ENCODE measurements around the gene MAP1A. TPM values are rescaled to one million over a fixed set of nuclear protein-coding genes. Genes with fewer than 3 reads are reported as not detected.
"Not testable (repeated sequence)": the region's sequence is repeated elsewhere in the genome, so short reads cannot be mapped to it uniquely, and the experiment has no call there.

The MAP1A gene
- polyA plus RNA-seq, 3 donors from 2014 or later = 0.04 to 0.07 TPM; not detected in 1

GRCh38 chr15:43562753-43563152 is 45.3 kb downstream of the MAP1A start:
- H3K9me3 Mint-ChIP-seq; H3K4me1 Mint-ChIP-seq; H3K27ac Mint-ChIP-seq; H3K27me3 Mint-ChIP-seq (ENCODE audit: low read depth in 3 of 3); H3K4me3 Mint-ChIP-seq; DNase-seq; H3K36me3 Mint-ChIP-seq: not testable (repeated sequence)

DNA sequence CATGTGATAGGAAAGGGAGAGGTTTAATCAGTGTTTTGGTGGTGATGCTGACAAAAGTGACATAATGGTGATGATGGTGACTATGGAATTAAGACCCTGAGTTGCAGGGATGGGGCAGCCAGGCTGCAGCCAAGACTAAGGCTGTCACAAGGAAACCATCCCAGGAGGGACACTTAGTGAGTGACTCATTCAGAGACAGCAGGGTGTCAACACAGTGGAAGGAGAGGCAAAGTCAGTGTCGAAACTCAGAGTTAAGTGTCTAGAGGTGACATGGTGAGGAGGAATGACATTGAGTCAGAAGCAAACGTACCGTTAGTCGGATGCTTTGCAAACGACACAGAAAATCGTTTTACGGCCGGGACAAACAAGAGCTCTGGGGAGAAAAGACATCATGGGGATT is 46.4 kb downstream of the MAP1A start:
- not testable (repeated sequence) for H3K4me1 Mint-ChIP-seq; DNase-seq; H3K36me3 Mint-ChIP-seq; H3K27me3 Mint-ChIP-seq (ENCODE audit: low read depth in 3 of 3); H3K9me3 Mint-ChIP-seq; H3K4me3 Mint-ChIP-seq; H3K27ac Mint-ChIP-seq

- H3K4me1 Mint-ChIP-seq; H3K27me3 Mint-ChIP-seq (ENCODE audit: low read depth in 3 of 3); H3K36me3 Mint-ChIP-seq; H3K27ac Mint-ChIP-seq; H3K4me3 Mint-ChIP-seq; H3K9me3 Mint-ChIP-seq; DNase-seq: not testable (repeated sequence)
These were observed 49.2 kb downstream of the MAP1A start for GRCh38 chr15:43566615-43567014.

- not testable (repeated sequence) for H3K27ac Mint-ChIP-seq; H3K9me3 Mint-ChIP-seq; DNase-seq; H3K4me1 Mint-ChIP-seq; H3K36me3 Mint-ChIP-seq; H3K4me3 Mint-ChIP-seq; H3K27me3 Mint-ChIP-seq (ENCODE audit: low read depth in 3 of 3)
These were observed 57.2 kb downstream of the MAP1A start for GRCh38 chr15:43574607-43575006.

Other genes starting within 250 kb of the MAP1A start
- not detected for gene TGM7, start 215.4 kb upstream of the MAP1A start, polyA plus RNA-seq
- gene LCMT2, start 187.0 kb upstream of the MAP1A start, polyA plus RNA-seq = 1 to 10 TPM in 2 of 3 donors, under 1 TPM in 1; 0.40 to 2.5 (median 2.3) TPM
- 1 to 10 TPM in 2 of 3 donors, under 1 TPM in 1; 0.39 to 8.9 (median 4.1) TPM for gene ZSCAN29, start 146.6 kb upstream of the MAP1A start, polyA plus RNA-seq
- gene TUBGCP4, start 146.5 kb upstream of the MAP1A start, polyA plus RNA-seq = 10 to 100 TPM; 11.1 to 18.1 (median 11.7) TPM
- 1 to 10 TPM in 2 of 3 donors, under 1 TPM in 1; 0.55 to 7.8 (median 3.0) TPM for gene TP53BP1, start 24.5 kb upstream of the MAP1A start, polyA plus RNA-seq
- 1 to 10 TPM; 4.9 to 7.5 (median 7.1) TPM for gene PPIP5K1, start 72.6 kb downstream of the MAP1A start, polyA plus RNA-seq
- not detected for gene CKMT1B, start 76.4 kb downstream of the MAP1A start, polyA plus RNA-seq
- not detected for gene STRC, start 101.2 kb downstream of the MAP1A start, polyA plus RNA-seq
- gene CATSPER2, start 131.2 kb downstream of the MAP1A start, polyA plus RNA-seq = under 1 TPM in 2 of 3 donors, not detected in 1; 0.34 to 0.80 TPM
- gene CKMT1A, start 176.3 kb downstream of the MAP1A start, polyA plus RNA-seq = not detected
- gene PDIA3, start 228.8 kb downstream of the MAP1A start, polyA plus RNA-seq = 100 to 1,000 TPM; 394 to 690 (median 654) TPM